HG02943 (cell line): Measurements from ENCODE around the gene KCNMB1.

Experiments used
- ATAC-seq: cut with Tn5 transposase; IDR thresholded peaks from one replicate; pipeline ENCODE4 v1.9.1; 2021; ENCODE audit warnings: mild to moderate bottlenecking, low read depth, moderate library complexity; ENCODE audit not compliant: unreplicated experiment

KCNMB1 gene

GRCh38 chr5:170388818-170389549 is at the start of gene KCNMB1:
Gene KCNMB1, minus strand, starts transcription at chr5:170389367. Its CDS starts 3,920 bp downstream, at chr5:170385447.
- no peak for ATAC-seq

GRCh38 chr5:170438581-170438980 is 49.4 kb upstream of the KCNMB1 start:
- no peak for ATAC-seq

- ATAC-seq, result no peak
These were observed 48.6 kb upstream of the KCNMB1 start for GRCh38 chr5:170437621-170438375.

- no peak for ATAC-seq
These were observed 47.2 kb upstream of the KCNMB1 start for GRCh38 chr5:170436335-170436734.

- ATAC-seq, result peak; percentile 69
These were observed 45.9 kb upstream of the KCNMB1 start for GRCh38 chr5:170434966-170435605.

GRCh38 chr5:170432669-170433068 is 43.5 kb upstream of the KCNMB1 start:
- ATAC-seq, result no peak

- no peak for ATAC-seq
These were observed 42.4 kb upstream of the KCNMB1 start for GRCh38 chr5:170431571-170431970.

- no peak for ATAC-seq
These were observed 41.8 kb upstream of the KCNMB1 start for GRCh38 chr5:170430866-170431437.

GRCh38 chr5:170430256-170430655 is 41.1 kb upstream of the KCNMB1 start:
- no peak for ATAC-seq

- ATAC-seq, result no peak
These were observed 39.8 kb upstream of the KCNMB1 start for GRCh38 chr5:170429014-170429413.

- ATAC-seq, result no peak
These were observed 38.6 kb upstream of the KCNMB1 start for GRCh38 chr5:170427672-170428236.

GRCh38 chr5:170426786-170427185 is 37.6 kb upstream of the KCNMB1 start:
- ATAC-seq, result no peak

GRCh38 chr5:170426149-170426767 is 37.1 kb upstream of the KCNMB1 start:
- no peak for ATAC-seq

- ATAC-seq, result no peak
These were observed 36.6 kb upstream of the KCNMB1 start for GRCh38 chr5:170425731-170426130.

GRCh38 chr5:170424629-170425028 is 35.5 kb upstream of the KCNMB1 start:
- no peak for ATAC-seq

GRCh38 chr5:170423692-170424091 is 34.5 kb upstream of the KCNMB1 start:
- no peak for ATAC-seq

GRCh38 chr5:170421826-170422225 is 32.7 kb upstream of the KCNMB1 start:
- ATAC-seq, result no peak

GRCh38 chr5:170420806-170421412 is 31.7 kb upstream of the KCNMB1 start:
- ATAC-seq, result no peak

- no peak for ATAC-seq
These were observed 30.5 kb upstream of the KCNMB1 start for GRCh38 chr5:170419643-170420042.

GRCh38 chr5:170418736-170419135 is 29.6 kb upstream of the KCNMB1 start:
- ATAC-seq, result no peak
